ENCODE results near the gene PDRG1.

Gene PDRG1

DNA sequence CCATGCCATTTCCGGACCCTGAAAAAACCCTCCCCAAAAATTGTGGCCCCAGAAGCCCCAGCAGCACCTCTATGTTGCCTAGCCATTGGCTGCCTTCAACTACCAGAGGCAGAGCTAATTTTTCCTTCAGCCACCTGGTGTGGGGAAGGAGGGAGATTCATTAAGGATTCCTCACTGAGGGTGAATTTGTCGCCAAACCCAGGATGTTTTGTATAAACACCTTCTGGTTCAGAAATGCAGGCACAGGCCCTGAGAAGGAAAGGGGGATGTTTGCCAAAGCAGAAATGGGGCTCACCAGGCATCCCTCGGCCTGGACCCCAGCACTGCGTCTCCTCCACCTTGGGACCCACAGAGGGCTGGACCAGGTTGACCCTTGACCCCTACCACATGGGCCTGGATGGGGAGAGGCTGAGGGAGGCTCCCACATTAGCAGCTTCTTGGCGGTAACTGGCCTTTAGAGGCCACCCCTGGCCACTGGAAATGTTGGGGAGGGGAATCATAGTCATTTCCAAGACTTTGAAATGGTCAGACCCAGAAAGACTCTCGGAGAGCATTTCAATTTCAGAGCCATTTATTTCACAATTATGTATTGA, 1.8 kb upstream of the PDRG1 start:
- TF ChIP-seq, protein P1, sequence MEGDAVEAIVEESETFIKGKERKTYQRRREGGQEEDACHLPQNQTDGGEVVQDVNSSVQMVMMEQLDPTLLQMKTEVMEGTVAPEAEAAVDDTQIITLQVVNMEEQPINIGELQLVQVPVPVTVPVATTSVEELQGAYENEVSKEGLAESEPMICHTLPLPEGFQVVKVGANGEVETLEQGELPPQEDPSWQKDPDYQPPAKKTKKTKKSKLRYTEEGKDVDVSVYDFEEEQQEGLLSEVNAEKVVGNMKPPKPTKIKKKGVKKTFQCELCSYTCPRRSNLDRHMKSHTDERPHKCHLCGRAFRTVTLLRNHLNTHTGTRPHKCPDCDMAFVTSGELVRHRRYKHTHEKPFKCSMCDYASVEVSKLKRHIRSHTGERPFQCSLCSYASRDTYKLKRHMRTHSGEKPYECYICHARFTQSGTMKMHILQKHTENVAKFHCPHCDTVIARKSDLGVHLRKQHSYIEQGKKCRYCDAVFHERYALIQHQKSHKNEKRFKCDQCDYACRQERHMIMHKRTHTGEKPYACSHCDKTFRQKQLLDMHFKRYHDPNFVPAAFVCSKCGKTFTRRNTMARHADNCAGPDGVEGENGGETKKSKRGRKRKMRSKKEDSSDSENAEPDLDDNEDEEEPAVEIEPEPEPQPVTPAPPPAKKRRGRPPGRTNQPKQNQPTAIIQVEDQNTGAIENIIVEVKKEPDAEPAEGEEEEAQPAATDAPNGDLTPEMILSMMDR (conservative IDR thresholded peaks at IDR 0.05; ENCODE audit: low read depth, low read length), result no peak
- H3K4me3 ChIP-seq (ENCODE audit: low read length), result no peak overlapping the region
- no peak for DNase-seq (ENCODE audit: low read depth)

DNA sequence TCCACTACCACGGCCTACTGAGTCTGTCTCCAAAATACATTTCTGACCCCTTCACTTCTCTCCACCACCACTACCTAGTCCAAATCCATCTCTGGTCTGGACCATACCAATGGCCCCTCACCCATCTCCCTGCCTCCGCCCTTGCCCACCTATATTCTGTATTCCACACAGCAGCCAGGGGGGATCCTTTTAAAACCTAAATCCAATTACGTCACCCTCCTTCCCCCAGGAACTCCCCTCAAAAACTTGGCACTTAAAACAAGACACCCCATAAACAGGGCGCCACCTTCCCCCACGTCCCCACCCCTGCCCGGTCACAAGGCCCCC, 680 bp downstream of the PDRG1 start:
- peak overlapping the region; percentile 94 for H3K4me3 ChIP-seq (ENCODE audit: low read length)
- DNase-seq (ENCODE audit: low read depth), result no peak
- TF ChIP-seq, protein P1 (conservative IDR thresholded peaks at IDR 0.05; ENCODE audit: low read depth, low read length), result no peak

DNA sequence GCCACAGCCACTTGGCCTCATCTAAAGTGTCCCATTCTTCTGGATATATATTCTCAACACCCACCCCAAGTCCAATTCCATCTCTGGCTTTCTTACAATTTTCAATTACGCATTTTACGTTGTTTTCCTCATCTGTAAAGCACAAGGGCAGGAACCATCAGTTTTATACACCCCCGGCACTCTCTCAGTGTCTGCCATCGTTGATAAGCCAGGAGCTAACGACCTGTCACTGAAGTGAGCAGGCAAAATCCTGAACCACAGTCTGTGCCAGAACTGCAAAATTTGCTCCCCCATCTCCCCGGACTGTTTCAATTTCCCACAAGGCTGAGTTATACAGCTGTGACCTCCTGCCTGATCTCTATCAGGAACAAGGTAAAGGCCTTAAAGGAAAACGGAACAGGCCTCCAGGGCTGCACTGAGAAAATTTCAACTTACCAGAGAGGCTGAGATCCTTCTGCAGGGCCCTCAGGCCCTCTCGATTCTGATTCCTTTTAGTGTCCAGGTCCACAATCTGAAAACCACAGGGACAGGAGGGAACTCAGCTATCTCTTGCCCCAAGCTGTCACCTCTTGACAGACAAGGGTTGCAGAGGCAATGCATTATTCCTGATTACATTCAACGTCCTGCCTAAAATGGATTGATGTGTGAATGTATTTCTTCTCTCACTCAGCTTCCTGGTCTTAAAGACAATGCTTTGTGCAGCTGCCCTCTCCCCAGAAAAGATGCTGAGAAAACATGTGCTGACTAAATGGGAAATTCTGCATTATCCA, 1.8 kb downstream of the PDRG1 start:
- H3K4me3 ChIP-seq (ENCODE audit: low read length), result no peak overlapping the region
- DNase-seq (ENCODE audit: low read depth), result no peak
- TF ChIP-seq, protein P1 (conservative IDR thresholded peaks at IDR 0.05; ENCODE audit: low read depth, low read length), result no peak

DNA sequence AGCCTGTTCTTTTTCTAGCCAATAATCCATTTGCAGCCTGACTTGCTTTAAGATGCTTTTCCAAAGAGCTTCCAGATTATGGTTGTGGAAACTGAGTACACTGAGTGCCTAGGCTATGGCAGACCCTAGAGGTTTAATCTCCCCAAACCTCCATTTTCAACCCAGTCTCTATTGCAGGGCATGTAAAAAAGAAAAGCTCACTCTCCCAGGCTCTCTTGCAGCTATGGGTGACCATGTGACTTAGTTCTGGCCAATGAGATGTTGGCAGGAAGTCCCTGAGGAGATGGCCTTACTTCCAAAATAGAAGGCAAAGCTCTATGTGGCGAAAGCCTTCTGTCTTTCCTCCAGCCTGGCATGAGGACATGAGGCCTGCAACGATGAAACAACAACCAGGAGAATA, 3.8 kb downstream of the PDRG1 start:
- TF ChIP-seq, protein P1 (conservative IDR thresholded peaks at IDR 0.05; ENCODE audit: low read depth, low read length), result no peak
- no peak overlapping the region for H3K4me3 ChIP-seq (ENCODE audit: low read length)
- DNase-seq (ENCODE audit: low read depth), result no peak

DNA sequence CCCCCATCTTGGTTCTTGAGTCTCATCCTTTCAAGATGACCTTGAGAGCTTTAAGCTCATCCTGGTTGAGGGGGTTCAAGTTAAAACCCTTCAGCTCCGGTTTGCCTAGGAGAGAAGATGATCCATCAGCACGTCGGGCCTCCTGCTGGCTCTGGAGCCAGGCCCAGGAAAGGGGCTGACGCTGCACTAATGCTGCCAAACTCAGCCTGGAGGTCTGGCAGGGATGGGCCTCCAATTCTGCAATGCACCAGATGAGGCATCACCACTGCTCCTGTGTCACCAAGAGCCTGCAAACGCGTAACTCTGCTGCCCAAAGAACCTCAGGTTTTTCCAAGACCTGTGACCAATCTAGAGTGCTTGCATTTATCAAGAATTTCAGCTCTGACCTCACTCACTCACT, 6.1 kb downstream of the PDRG1 start:
- DNase-seq (ENCODE audit: low read depth), result no peak
- TF ChIP-seq, protein P1 (conservative IDR thresholded peaks at IDR 0.05; ENCODE audit: low read depth, low read length), result no peak

DNA sequence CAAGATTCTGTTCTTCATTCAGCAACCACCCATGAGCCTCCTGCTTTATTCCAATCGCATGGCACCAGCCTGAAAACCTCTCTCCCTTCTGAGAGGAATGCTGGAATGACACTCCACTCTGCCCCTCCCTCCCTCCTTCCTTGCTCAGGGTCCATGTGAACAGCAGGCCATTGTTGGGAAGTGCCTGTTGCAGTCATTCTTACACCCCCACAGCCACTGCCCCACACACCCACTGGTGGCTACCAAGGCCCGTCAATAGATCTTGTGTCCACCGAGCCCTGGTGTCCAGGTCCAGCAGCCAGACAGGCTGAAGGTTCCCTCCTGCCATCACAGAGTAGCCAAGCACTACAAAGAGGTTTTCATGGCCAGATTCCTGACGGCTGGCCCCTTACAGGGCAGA, 6.5 kb downstream of the PDRG1 start:
- no peak overlapping the region for H3K4me3 ChIP-seq (ENCODE audit: low read length)
- TF ChIP-seq, protein P1 (conservative IDR thresholded peaks at IDR 0.05; ENCODE audit: low read depth, low read length), result no peak
- no peak for DNase-seq (ENCODE audit: low read depth)

More for the DNA sequence above, 6.1 kb downstream of the PDRG1 start:
- H3K4me3 ChIP-seq (ENCODE audit: low read length), result no peak overlapping the region

DNA sequence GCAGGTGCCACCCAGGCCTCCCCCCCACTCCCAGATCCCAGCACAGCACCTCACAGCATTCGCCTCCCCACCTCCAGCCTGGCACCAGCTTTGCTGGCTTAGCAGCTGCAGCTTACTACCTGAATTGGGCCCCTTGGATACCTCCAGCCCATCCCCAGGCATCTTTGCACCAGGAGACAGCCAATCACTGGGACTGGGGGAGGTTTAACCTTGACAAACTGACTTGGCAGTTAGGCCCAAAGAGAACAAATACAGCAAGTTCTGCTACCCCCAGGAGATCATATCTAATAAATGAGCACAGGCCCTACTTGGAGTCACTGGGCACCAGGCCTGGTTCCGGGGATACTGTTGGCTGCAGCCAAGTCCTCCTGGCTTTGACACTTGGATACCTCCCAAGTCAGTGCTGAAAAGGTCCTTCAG, 8.8 kb downstream of the PDRG1 start:
- TF ChIP-seq, protein P1 (conservative IDR thresholded peaks at IDR 0.05; ENCODE audit: low read depth, low read length), result no peak
- no peak overlapping the region for H3K4me3 ChIP-seq (ENCODE audit: low read length)
- DNase-seq (ENCODE audit: low read depth), result no peak

Data from retinal pigment epithelial cell (primary cell).